HCT116 (cell line): ENCODE measurements around the gene SLFNL1. TPM values are rescaled to one million over a fixed set of nuclear protein-coding genes. Genes with fewer than 3 reads are reported as not detected.

Experiments used
- ATAC-seq: fragments of 200-7000 bp; cut with Tn5 transposase; 2 replicates; pipeline ENCODE4 v1.9.1; 2020; ENCODE audit warnings: mild to moderate bottlenecking, moderate library complexity
- BruUV-seq: library from RNA; stranded (reverse); fragments of 400-500 nt; replicated peaks from 2 replicates; lab custom pipeline; 2021; lab: Mats Ljungman, UMichigan
- CTCF ChIA-PET: fragments of 300-600 bp; sonication (Branson Sonifier 250); formaldehyde crosslinking; loops from one replicate; lab custom pipeline; 2021; ENCODE audit warnings: antibody characterized with exemption; lab: Charles Lee
- POLR2A ChIA-PET: fragments of 300-600, 350-600 bp; sonication (Branson Sonifier 250); formaldehyde crosslinking; loops from one replicate; lab custom pipeline; 2021; ENCODE audit warnings: antibody characterized with exemption; lab: Charles Lee
- RAD21 ChIA-PET, 2 experiments: fragments of 300-600 bp; sonication (Branson Sonifier 250); formaldehyde crosslinking; loops; one replicate each; lab custom pipeline; 2023; ENCODE audit warnings: low total read pairs in 2 of 2; ENCODE audit not compliant: uncharacterized antibody in 2 of 2, unreplicated experiment in 2 of 2, low non-redundant PET in 1 of 2; lab: Charles Lee
- DNase-seq: peaks from one replicate; pipeline ENCODE4 v3.0.0-alpha.2; 2010; ENCODE audit warnings: low read depth, low spot score
- H2AFZ ChIP-seq: fragments of 200-600 bp; shearing (Covaris generic), sonication (generic); 2 replicates; pipeline ENCODE4 v1.6.1; 2017; ENCODE audit warnings: low read depth, mixed run types, mixed read lengths, antibody characterized with exemption, low read length; ENCODE audit not compliant: poor library complexity, severe bottlenecking
- H3K27ac ChIP-seq: 2 replicates; pipeline ENCODE4 v1.5.1; 2012; ENCODE audit warnings: low read depth, low read length
- H3K27me3 ChIP-seq: fragments of 200-600 bp; sonication (generic); 2 replicates; pipeline ENCODE4 v1.6.1; 2016; ENCODE audit warnings: mixed run types, low read length, mixed read lengths; ENCODE audit not compliant: insufficient read depth
- H3K36me3 ChIP-seq, 2 experiments: fragments of 200-500 bp in 1 of 2; fragments of 200-600 bp in 1 of 2; sonication (Bioruptor generic) in 1 of 2; sonication (generic) in 1 of 2; 2 replicates each; pipeline versions ENCODE4 v1.5.1 to v1.6.1; 2014 to 2016; ENCODE audit warnings: low read length in 2 of 2, inconsistent platforms in 1 of 2, mixed read lengths in 1 of 2, mixed run types in 1 of 2; ENCODE audit not compliant: insufficient read depth in 2 of 2, control insufficient read depth in 1 of 2
- H3K4me1 ChIP-seq, 2 experiments: fragments of 200-600 bp in 1 of 2; sonication (generic) in 1 of 2; 2 replicates each; pipeline versions ENCODE4 v1.5.1 to v1.6.1; 2012 to 2017; ENCODE audit warnings: low read length in 2 of 2, inconsistent platforms in 1 of 2, mild to moderate bottlenecking in 1 of 2, mixed read lengths in 1 of 2, mixed run types in 1 of 2, moderate library complexity in 1 of 2; ENCODE audit not compliant: insufficient read depth in 2 of 2, control insufficient read depth in 1 of 2
- H3K4me2 ChIP-seq: fragments of 200-600 bp; sonication (generic); 2 replicates; pipeline ENCODE4 v1.6.1; 2017; ENCODE audit warnings: mixed run types, low read length, mixed read lengths
- H3K4me3 ChIP-seq, 2 experiments: fragments of 200-600 bp in 1 of 2; sonication (generic) in 1 of 2; replicated peaks in 1 of 2; 2 replicates each; pipeline ENCODE4 v1.5.1; 2011 to 2016; ENCODE audit warnings: low read length in 2 of 2, control low read depth in 1 of 2, low read depth in 1 of 2, mild to moderate bottlenecking in 1 of 2, mixed read lengths in 1 of 2, mixed run types in 1 of 2
- H3K79me2 ChIP-seq: fragments of 200-600 bp; sonication (generic); 2 replicates; pipeline ENCODE4 v1.6.1; 2017; ENCODE audit warnings: mild to moderate bottlenecking, mixed run types, low read length, moderate library complexity, mixed read lengths; ENCODE audit not compliant: insufficient read depth
- H3K9ac ChIP-seq: fragments of 200-600 bp; sonication (generic); 2 replicates; pipeline ENCODE4 v1.6.1; 2016; ENCODE audit warnings: low read length, mixed read lengths
- H3K9me2 ChIP-seq: fragments of 200-600 bp; sonication (generic), shearing (Covaris generic); 2 replicates; pipeline ENCODE4 v1.6.1; 2017; ENCODE audit warnings: mixed run types, mild to moderate bottlenecking, moderate library complexity; ENCODE audit not compliant: insufficient read depth
- H3K9me3 ChIP-seq, 2 experiments: fragments of 200-500 bp in 1 of 2; fragments of 200-600 bp in 1 of 2; sonication (Bioruptor generic) in 1 of 2; sonication (generic) in 1 of 2; 2 replicates each; pipeline ENCODE4 v1.6.1; 2014 to 2017; ENCODE audit warnings: low read length in 2 of 2, mixed read lengths in 2 of 2, inconsistent platforms in 1 of 2, low read depth in 1 of 2, mild to moderate bottlenecking in 1 of 2, mixed run types in 1 of 2, moderate library complexity in 1 of 2; ENCODE audit not compliant: control insufficient read depth in 1 of 2, insufficient read depth in 1 of 2
- H4K20me1 ChIP-seq: fragments of 200-600 bp; sonication (generic), shearing (Covaris generic); 2 replicates; pipeline ENCODE4 v1.6.1; 2017; ENCODE audit warnings: mixed run types, mild to moderate bottlenecking, moderate library complexity; ENCODE audit not compliant: insufficient read depth
- CBX3 ChIP-seq: IDR thresholded peaks from 2 replicates; pipeline ENCODE4 v1.6.1; 2012; ENCODE audit warnings: low read depth
- EGR1 ChIP-seq: IDR thresholded peaks from 2 replicates; pipeline ENCODE4 v1.6.1; 2012; ENCODE audit warnings: low read depth
- ELF1 ChIP-seq: IDR thresholded peaks from 2 replicates; pipeline ENCODE4 v1.6.1; 2012; ENCODE audit warnings: low read depth, borderline replicate concordance
- EZH2 ChIP-seq: fragments of 200-600 bp; sonication (generic); IDR thresholded peaks from 2 replicates; pipeline ENCODE4 v1.6.1; 2017; ENCODE audit warnings: antibody characterized with exemption, mixed run types
- EZH2phosphoT487 ChIP-seq: fragments of 200-600 bp; IDR thresholded peaks from 2 replicates; pipeline ENCODE4 v1.6.1; 2018; ENCODE audit warnings: antibody characterized with exemption, borderline replicate concordance
- FOSL1 ChIP-seq: IDR thresholded peaks from 2 replicates; pipeline ENCODE4 v1.6.1; 2012; ENCODE audit warnings: low read depth
- JUND ChIP-seq: IDR thresholded peaks from 2 replicates; pipeline ENCODE4 v1.6.1; 2012
- MAX ChIP-seq: IDR thresholded peaks from 2 replicates; pipeline ENCODE4 v1.6.1; 2012
- POLR2A ChIP-seq: IDR thresholded peaks from 2 replicates; pipeline ENCODE4 v1.7.0; 2011; ENCODE audit warnings: borderline replicate concordance; ENCODE audit not compliant: insufficient read depth, insufficient read length; ENCODE audit errors: extremely low read depth
- POLR2AphosphoS5 ChIP-seq: IDR thresholded peaks from 2 replicates; pipeline ENCODE4 v1.6.1; 2011; ENCODE audit warnings: mild to moderate bottlenecking, low read depth, low read length, moderate library complexity
- RAD21 ChIP-seq: IDR thresholded peaks from 2 replicates; pipeline ENCODE4 v1.6.1; 2012; ENCODE audit warnings: low read depth, mild to moderate bottlenecking
- SIN3A ChIP-seq: IDR thresholded peaks from 2 replicates; pipeline ENCODE4 v1.6.1; 2012; ENCODE audit warnings: low read depth
- SP1 ChIP-seq: IDR thresholded peaks from 2 replicates; pipeline ENCODE4 v1.6.1; 2012; ENCODE audit warnings: low read depth
- SRF ChIP-seq: IDR thresholded peaks from 2 replicates; pipeline ENCODE4 v1.6.1; 2012; ENCODE audit warnings: low read depth
- TCF7L2 ChIP-seq: IDR thresholded peaks from 2 replicates; pipeline ENCODE4 v1.7.0; 2011; ENCODE audit warnings: borderline replicate concordance, inconsistent platforms; ENCODE audit not compliant: insufficient read depth, insufficient read length; ENCODE audit errors: extremely low read depth
- YY1 ChIP-seq: IDR thresholded peaks from 2 replicates; pipeline ENCODE4 v1.6.1; 2011; ENCODE audit warnings: low read length, low read depth, moderate library complexity, mild to moderate bottlenecking; ENCODE audit not compliant: insufficient replicate concordance; ENCODE audit errors: extremely low read depth
- ZNF274 ChIP-seq: fragments of 200-500 bp; sonication (Bioruptor generic); IDR thresholded peaks from 2 replicates; pipeline ENCODE4 v1.6.1; 2014; ENCODE audit warnings: mild to moderate bottlenecking, low read depth, low read length, inconsistent platforms
- intact Hi-C: fragments of 100-400 bp; cut with micrococcal nuclease; formaldehyde crosslinking; loops from 2 replicates; pipeline ENCODE4 v1.10.0; 2022
- total RNA-seq: library from RNA; stranded (reverse); gene quantifications from one replicate; pipeline ENCODE4 v1.2.1, GENCODE V29; 2021; ENCODE audit not compliant: unreplicated experiment
- TF ChIP-seq, protein P1 (sequence below), 3 experiments: fragments of 200-600 bp in 1 of 3; sonication (generic) in 1 of 3; IDR thresholded peaks in 2 of 3; conservative IDR thresholded peaks in 1 of 3; 2 replicates each; pipeline ENCODE4 v1.5.1; 2012 to 2017; ENCODE audit warnings: low read depth in 2 of 3, low read length in 2 of 3, antibody characterized with exemption in 1 of 3, borderline replicate concordance in 1 of 3, control low read depth in 1 of 3, mild to moderate bottlenecking in 1 of 3, mixed read lengths in 1 of 3, mixed run types in 1 of 3, moderate library complexity in 1 of 3; ENCODE audit not compliant: insufficient read depth in 1 of 3
- TF ChIP-seq, protein P2 (sequence below): IDR thresholded peaks from 2 replicates; pipeline ENCODE4 v1.6.1; 2011; ENCODE audit warnings: mild to moderate bottlenecking, low read length, moderate library complexity; ENCODE audit not compliant: insufficient replicate concordance; ENCODE audit errors: extremely low read depth
- TF ChIP-seq, protein P3 (sequence below): IDR thresholded peaks from 2 replicates; pipeline ENCODE4 v1.6.1; 2012

SLFNL1 gene
- total RNA-seq, 1 experiment from 2014 or later = 0.20 TPM

- Histone ChIP-seq H3K27me3 (no peaks in the 10 kb centered on the region), H3K36me3 (peaks cover 47 to 69% of the 10 kb centered on the region in 2 experiments), H3K27ac (no peak overlapping the region), H3K4me1 (no peaks in the 10 kb centered on the region), H3K4me2 (no peak overlapping the region), H3K79me2 (peaks cover 32% of the 10 kb centered on the region; the same call in 1 of the 2 replicates), H3K9me2 (no peaks in the 10 kb centered on the region), H3K4me3 (no peak overlapping the region), H3K9me3 (no peaks in the 10 kb centered on the region), H2AFZ (no peak overlapping the region), H4K20me1 (peaks cover 1% of the 10 kb centered on the region; the same call in 1 of the 2 replicates), H3K9ac (no peak overlapping the region)
- ChIA-PET CTCF (no interaction called here), RAD21 (no interaction called here), POLR2A (interaction anchor here (1.2 kb wide), 1 partner anchor 33 kb away, joined by 3 read pairs; the partner anchor contains the start of gene CTPS1)
- BruUV-seq = no TSS peak
- ATAC-seq = no peak
- intact Hi-C loops = no loop called here
- no peak for DNase-seq
- TF ChIP-seq YY1 = no peak
- TF ChIP-seq, protein P1, sequence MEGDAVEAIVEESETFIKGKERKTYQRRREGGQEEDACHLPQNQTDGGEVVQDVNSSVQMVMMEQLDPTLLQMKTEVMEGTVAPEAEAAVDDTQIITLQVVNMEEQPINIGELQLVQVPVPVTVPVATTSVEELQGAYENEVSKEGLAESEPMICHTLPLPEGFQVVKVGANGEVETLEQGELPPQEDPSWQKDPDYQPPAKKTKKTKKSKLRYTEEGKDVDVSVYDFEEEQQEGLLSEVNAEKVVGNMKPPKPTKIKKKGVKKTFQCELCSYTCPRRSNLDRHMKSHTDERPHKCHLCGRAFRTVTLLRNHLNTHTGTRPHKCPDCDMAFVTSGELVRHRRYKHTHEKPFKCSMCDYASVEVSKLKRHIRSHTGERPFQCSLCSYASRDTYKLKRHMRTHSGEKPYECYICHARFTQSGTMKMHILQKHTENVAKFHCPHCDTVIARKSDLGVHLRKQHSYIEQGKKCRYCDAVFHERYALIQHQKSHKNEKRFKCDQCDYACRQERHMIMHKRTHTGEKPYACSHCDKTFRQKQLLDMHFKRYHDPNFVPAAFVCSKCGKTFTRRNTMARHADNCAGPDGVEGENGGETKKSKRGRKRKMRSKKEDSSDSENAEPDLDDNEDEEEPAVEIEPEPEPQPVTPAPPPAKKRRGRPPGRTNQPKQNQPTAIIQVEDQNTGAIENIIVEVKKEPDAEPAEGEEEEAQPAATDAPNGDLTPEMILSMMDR (IDR thresholded peaks at IDR 0.05 in 2 of 3, conservative IDR thresholded peaks at IDR 0.05 in 1 of 3; ENCODE audit: borderline replicate concordance in 1 of 3, insufficient read depth in 1 of 3, low read depth in 2 of 3, low read length in 2 of 3) = no peak
- no peak for TF ChIP-seq EZH2phosphoT487
- TF ChIP-seq SRF = no peak
- TF ChIP-seq POLR2AphosphoS5 = no peak
- no peak for TF ChIP-seq FOSL1
- no peak for TF ChIP-seq SIN3A
- no peak for TF ChIP-seq EZH2
- TF ChIP-seq TCF7L2 = no peak
- no peak for TF ChIP-seq POLR2A
- no peak for TF ChIP-seq CBX3
- no peak for TF ChIP-seq JUND
- no peak for TF ChIP-seq SP1
- no peak for TF ChIP-seq RAD21
- no peak for TF ChIP-seq ELF1
- TF ChIP-seq ZNF274 = no peak
- no peak for TF ChIP-seq EGR1
- TF ChIP-seq, protein P2, sequence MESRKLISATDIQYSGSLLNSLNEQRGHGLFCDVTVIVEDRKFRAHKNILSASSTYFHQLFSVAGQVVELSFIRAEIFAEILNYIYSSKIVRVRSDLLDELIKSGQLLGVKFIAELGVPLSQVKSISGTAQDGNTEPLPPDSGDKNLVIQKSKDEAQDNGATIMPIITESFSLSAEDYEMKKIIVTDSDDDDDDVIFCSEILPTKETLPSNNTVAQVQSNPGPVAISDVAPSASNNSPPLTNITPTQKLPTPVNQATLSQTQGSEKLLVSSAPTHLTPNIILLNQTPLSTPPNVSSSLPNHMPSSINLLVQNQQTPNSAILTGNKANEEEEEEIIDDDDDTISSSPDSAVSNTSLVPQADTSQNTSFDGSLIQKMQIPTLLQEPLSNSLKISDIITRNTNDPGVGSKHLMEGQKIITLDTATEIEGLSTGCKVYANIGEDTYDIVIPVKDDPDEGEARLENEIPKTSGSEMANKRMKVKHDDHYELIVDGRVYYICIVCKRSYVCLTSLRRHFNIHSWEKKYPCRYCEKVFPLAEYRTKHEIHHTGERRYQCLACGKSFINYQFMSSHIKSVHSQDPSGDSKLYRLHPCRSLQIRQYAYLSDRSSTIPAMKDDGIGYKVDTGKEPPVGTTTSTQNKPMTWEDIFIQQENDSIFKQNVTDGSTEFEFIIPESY = no peak
- TF ChIP-seq, protein P3, sequence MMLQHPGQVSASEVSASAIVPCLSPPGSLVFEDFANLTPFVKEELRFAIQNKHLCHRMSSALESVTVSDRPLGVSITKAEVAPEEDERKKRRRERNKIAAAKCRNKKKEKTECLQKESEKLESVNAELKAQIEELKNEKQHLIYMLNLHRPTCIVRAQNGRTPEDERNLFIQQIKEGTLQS = no peak
- TF ChIP-seq MAX = no peak
Observed at GRCh38 chr1:41013024-41013423, 8.5 kb downstream of the SLFNL1 start.
